K562 (cell line): ENCODE measurements around the gene STEAP3. TPM values are rescaled to one million over a fixed set of nuclear protein-coding genes. Genes with fewer than 3 reads are reported as not detected.

Source experiments
- ATAC-seq: fragments of 200-7000 bp; cut with Tn5 transposase; 3 replicates; pipeline ENCODE4 v1.9.1; 2020; ENCODE audit warnings: moderate library complexity
- BruUV-seq: library from RNA; stranded (reverse); fragments of 400-500 nt; replicated peaks from 2 replicates; lab custom pipeline; 2021; lab: Mats Ljungman, UMichigan
- CTCF ChIA-PET: fragments of 300-600 bp; formaldehyde crosslinking; extraction: SDS; loops from one replicate; lab custom pipeline; 2021; ENCODE audit warnings: low intra/inter-chr PET ratio; lab: Yijun Ruan, JAX
- POLR2A ChIA-PET: fragments of 300-600, 350-650 bp; sonication (Branson Sonifier 250); formaldehyde crosslinking; extraction: SDS; loops from one replicate; lab custom pipeline; 2021; ENCODE audit warnings: antibody characterized with exemption, inconsistent platforms; lab: Yijun Ruan, JAX
- DNase-seq, 4 experiments: peaks; one replicate each; pipeline versions ENCODE4 v3.0.0 to v3.0.0-alpha.2; 2011 to 2018; ENCODE audit warnings: low spot score in 3 of 4, mixed read lengths in 3 of 4; ENCODE audit errors: extremely low read depth in 1 of 4
- FAIRE-seq: peaks from 2 replicates; lab custom pipeline; 2011; peaks lifted over from hg19 to GRCh38; lab: Jason Lieb, UNC
- H2AFZ ChIP-seq: 2 replicates; pipeline ENCODE4 v1.6.0; 2011; ENCODE audit warnings: low read depth, low read length, control low read depth, inconsistent platforms
- H3K27ac ChIP-seq: fragments of 200-600 bp; 3 replicates; pipeline ENCODE4 v1.8.0; 2011; ENCODE audit warnings: low read depth, mild to moderate bottlenecking, control low read depth, inconsistent platforms, low read length, moderate library complexity, mixed read lengths; ENCODE audit errors: extremely low read depth
- H3K27me3 ChIP-seq, 2 experiments: fragments of 300-600 bp in 1 of 2; 2 replicates in 1 of 2; 3 replicates in 1 of 2; pipeline versions ENCODE4 v1.6.0 to v1.8.0; 2011; ENCODE audit warnings: inconsistent platforms in 2 of 2, low read length in 2 of 2, mild to moderate bottlenecking in 1 of 2, mixed read lengths in 1 of 2, moderate library complexity in 1 of 2; ENCODE audit not compliant: control insufficient read depth in 2 of 2, insufficient read depth in 2 of 2
- H3K36me3 ChIP-seq: fragments of 300-600 bp; 3 replicates; pipeline ENCODE4 v1.8.0; 2011; ENCODE audit warnings: mild to moderate bottlenecking, low read length, inconsistent platforms; ENCODE audit not compliant: control insufficient read depth, insufficient read depth
- H3K4me1 ChIP-seq, 2 experiments: fragments of 200-600 bp in 1 of 2; replicated peaks in 1 of 2; 2 replicates in 1 of 2; 3 replicates in 1 of 2; pipeline versions ENCODE4 v1.5.1 to v1.8.0; 2011; ENCODE audit warnings: inconsistent platforms in 2 of 2, low read length in 2 of 2, mild to moderate bottlenecking in 1 of 2, mixed read lengths in 1 of 2, moderate library complexity in 1 of 2; ENCODE audit not compliant: control insufficient read depth in 2 of 2, insufficient read depth in 2 of 2
- H3K4me2 ChIP-seq: 2 replicates; pipeline ENCODE4 v1.6.1; 2011; ENCODE audit warnings: low read length, control low read depth, inconsistent platforms, mixed read lengths; ENCODE audit not compliant: insufficient read depth
- H3K4me3 ChIP-seq: fragments of 200-600 bp; sonication (generic), shearing (Covaris generic); 2 replicates; pipeline ENCODE4 v1.5.1; 2016; ENCODE audit warnings: control low read depth, inconsistent platforms
- H3K79me2 ChIP-seq: fragments of 200-600 bp; 3 replicates; pipeline ENCODE4 v1.8.0; 2011; ENCODE audit warnings: low read length, inconsistent platforms; ENCODE audit not compliant: control insufficient read depth, insufficient read depth
- H3K9ac ChIP-seq, 2 experiments: 2 replicates each; pipeline versions ENCODE4 v1.6.0 to v1.6.1; 2011; ENCODE audit warnings: low read depth in 2 of 2, low read length in 2 of 2, control low read depth in 1 of 2, inconsistent platforms in 1 of 2, mild to moderate bottlenecking in 1 of 2, mixed read lengths in 1 of 2; ENCODE audit not compliant: insufficient read depth in 1 of 2
- H3K9me1 ChIP-seq: one replicate; pipeline ENCODE4 v1.6.0; 2011; ENCODE audit warnings: inconsistent platforms, mild to moderate bottlenecking, low read length, moderate library complexity; ENCODE audit not compliant: control insufficient read depth, insufficient read depth
- H3K9me3 ChIP-seq: replicated peaks from 2 replicates; pipeline ENCODE4 v1.5.1; 2011; ENCODE audit warnings: low read depth, low read length, inconsistent platforms; ENCODE audit not compliant: control insufficient read depth, insufficient read depth
- H4K20me1 ChIP-seq: replicated peaks from 2 replicates; pipeline ENCODE4 v1.6.1; 2011; ENCODE audit warnings: low read length, inconsistent platforms, mixed read lengths; ENCODE audit not compliant: control insufficient read depth, insufficient read depth
- FOXK1 ChIP-seq: sonication (generic); formaldehyde crosslinking; IDR thresholded peaks from 2 replicates; pipeline ENCODE4 v1.8.0; 2022; ENCODE audit warnings: missing genetic modification reagents, mild to moderate bottlenecking, borderline replicate concordance
- KAT8 ChIP-seq: fragments of 450-650 bp; IDR thresholded peaks from 2 replicates; pipeline ENCODE4 v1.6.1; 2016; ENCODE audit warnings: low read depth, mild to moderate bottlenecking
- LARP7 ChIP-seq: fragments of 450-650 bp; IDR thresholded peaks from 2 replicates; pipeline ENCODE4 v1.6.1; 2016
- LCOR ChIP-seq: sonication (generic); formaldehyde crosslinking; IDR thresholded peaks from 2 replicates; pipeline ENCODE4 v1.8.0; 2022; ENCODE audit warnings: mild to moderate bottlenecking, missing genetic modification reagents
- MAZ ChIP-seq, 2 experiments: fragments of 450-650 bp in 1 of 2; sonication (generic) in 1 of 2; formaldehyde crosslinking; IDR thresholded peaks in 1 of 2; conservative IDR thresholded peaks in 1 of 2; 2 replicates each; pipeline versions ENCODE4 v1.4.0 to v1.5.0; 2020; ENCODE audit warnings: mild to moderate bottlenecking in 1 of 2, missing genetic modification reagents in 1 of 2
- MXI1 ChIP-seq: IDR thresholded peaks from 2 replicates; pipeline ENCODE4 v1.6.1; 2011; ENCODE audit warnings: low read depth, mild to moderate bottlenecking, improper control_type of control experiment, low read length
- PTBP1 ChIP-seq: fragments of 200-400 bp; formaldehyde crosslinking; IDR thresholded peaks from 2 replicates; pipeline ENCODE4 v1.6.1; 2017; ENCODE audit warnings: low read depth, low read length
- TAF15 ChIP-seq: fragments of 200-400 bp; formaldehyde crosslinking; IDR thresholded peaks from 2 replicates; pipeline ENCODE4 v1.6.1; 2017; ENCODE audit warnings: mild to moderate bottlenecking, low read depth, low read length, moderate library complexity
- TAL1 ChIP-seq: fragments of 450-650 bp; IDR thresholded peaks from 2 replicates; pipeline ENCODE4 v1.6.1; 2016; ENCODE audit warnings: mild to moderate bottlenecking
- ZNF589 ChIP-seq: fragments of 200-800 bp; sonication (Bioruptor generic); IDR thresholded peaks from 2 replicates; pipeline ENCODE4 v1.6.1; 2016; ENCODE audit warnings: low read depth, missing genetic modification characterization, missing compliant biosample characterization
- WGBS: fragments of 100-300 bp; shearing (Covaris generic); methylation state at CpG from one replicate; pipeline ENCODE4 v1.1.6; 2016; ENCODE audit warnings: low coverage, mixed read lengths; ENCODE audit not compliant: insufficient coverage; ENCODE audit errors: missing lambda C conversion rate; 5-methylcytosine and 5-hydroxymethylcytosine counted together
- in situ Hi-C: fragments of 300-500 bp; cut with MboI; formaldehyde crosslinking; loops from 4 replicates; pipeline ENCODE4 v1.15.0; 2018; ENCODE audit warnings: inconsistent platforms, mixed read lengths
- intact Hi-C: fragments of 100-400 bp; cut with micrococcal nuclease; formaldehyde crosslinking; loops from 2 replicates; pipeline ENCODE4 v1.14.2; 2022
- polyA plus RNA-seq, 8 experiments: library from polyadenylated mRNA; depleted of rRNA in 4 of 8; stranded (reverse) in 5 of 8; unstranded in 3 of 8; fragments of >200 nt; fragmentation: Nextera tagmentation in 2 of 8; fragmentation: Illumina TruSeq in 1 of 8; extraction: Ambion mirVana in 2 of 8; extraction: Trizol in 1 of 8; gene quantifications; 2 replicates each; pipeline versions ENCODE4 v1.2.1 to v1.2.3, GENCODE V29; 2011 to 2014; ENCODE audit warnings: inconsistent platforms in 1 of 8, missing spikeins in 1 of 8
- total RNA-seq, 7 experiments: library from RNA; depleted of rRNA in 6 of 7; stranded (reverse); fragments of >200 nt in 6 of 7; fragmentation: Illumina TruSeq in 2 of 7; extraction: Trizol in 2 of 7; gene quantifications; 2 replicates each; pipeline versions ENCODE4 v1.2.1 to v1.2.3, GENCODE V29; 2011 to 2021; ENCODE audit warnings: low replicate concordance in 1 of 7

The STEAP3 gene
- total and polyA plus RNA-seq, 9 of the 15 experiments (the other 6 are each of a cell fraction or from before 2014, with no cell fraction given) = 1.8 to 31.6 (median 9.0) TPM

GRCh38 chr2:119280680-119281079, 57.0 kb downstream of the STEAP3 start:
- Histone ChIP-seq H3K9me1 (no peaks in the 10 kb centered on the region), H3K27ac (no peak overlapping the region), H4K20me1 (no peaks in the 10 kb centered on the region), H3K4me1 (no peaks in the 10 kb centered on the region; a peak in 2 of 5 replicates), H3K4me2 (no peak overlapping the region), H2AFZ (no peak overlapping the region), H3K9ac (no peak overlapping the region), H3K4me3 (no peak overlapping the region), H3K27me3 (peaks cover 20 to 30% of the 10 kb centered on the region in 2 experiments; a peak in 4 of 5 replicates), H3K36me3 (no peaks in the 10 kb centered on the region), H3K79me2 (no peaks in the 10 kb centered on the region), H3K9me3 (no peaks in the 10 kb centered on the region)
- TF ChIP-seq LARP7 (no peak), ZNF589 (CRISPR knock-in tag) (no peak), KAT8 (no peak), TAF15 (no peak), LCOR (CRISPR knock-in tag) (no peak), TAL1 (no peak), MXI1 (no peak), PTBP1 (no peak), MAZ (CRISPR knock-in tag; conservative IDR thresholded peaks at IDR 0.05 in 1 of 2, IDR thresholded peaks at IDR 0.05 in 1 of 2) (no peak), FOXK1 (CRISPR knock-in tag) (no peak)
- POLR2A ChIA-PET = interaction anchor here (1.0 kb wide), 1 partner anchor 11 kb away, joined by 3 read pairs; no protein-coding TSS in a partner anchor
- no TSS peak for BruUV-seq
- WGBS = 45% methylated on average over 4 of the region's 4 CpGs
- ATAC-seq = no peak
- FAIRE-seq = no peak
- intact Hi-C loops (no loop called here), in situ Hi-C loops (loop anchor here (25.0 kb wide), 2 partner anchors 268 to 393 kb away; no protein-coding TSS in a partner anchor)
- DNase-seq = no peak
- CTCF ChIA-PET = no interaction called here
